HL-60 (cell line): Measurements from ENCODE around the gene JMJD4.

ENCODE experiments used
- CTCF ChIP-seq: IDR thresholded peaks from one replicate; pipeline ENCODE4 v1.5.1; 2011; ENCODE audit warnings: low read length, control low read depth, inconsistent platforms; ENCODE audit not compliant: insufficient read depth
- GABPA ChIP-seq: IDR thresholded peaks from 2 replicates; pipeline ENCODE4 v1.6.1; 2012; ENCODE audit warnings: low read depth
- POLR2AphosphoS5 ChIP-seq: IDR thresholded peaks from 2 replicates; pipeline ENCODE4 v1.6.1; 2012; ENCODE audit warnings: low read depth
- SPI1 ChIP-seq: IDR thresholded peaks from 2 replicates; pipeline ENCODE4 v1.6.1; 2012; ENCODE audit warnings: low read depth, mild to moderate bottlenecking, borderline replicate concordance
- TF ChIP-seq, protein P1 (sequence below): IDR thresholded peaks from 2 replicates; pipeline ENCODE4 v1.6.1; 2012; ENCODE audit warnings: low read depth; ENCODE audit not compliant: insufficient replicate concordance

GRCh38 chr1:227773558-227773957 lies 38.5 kb upstream of the JMJD4 start:
- TF ChIP-seq, protein P1, sequence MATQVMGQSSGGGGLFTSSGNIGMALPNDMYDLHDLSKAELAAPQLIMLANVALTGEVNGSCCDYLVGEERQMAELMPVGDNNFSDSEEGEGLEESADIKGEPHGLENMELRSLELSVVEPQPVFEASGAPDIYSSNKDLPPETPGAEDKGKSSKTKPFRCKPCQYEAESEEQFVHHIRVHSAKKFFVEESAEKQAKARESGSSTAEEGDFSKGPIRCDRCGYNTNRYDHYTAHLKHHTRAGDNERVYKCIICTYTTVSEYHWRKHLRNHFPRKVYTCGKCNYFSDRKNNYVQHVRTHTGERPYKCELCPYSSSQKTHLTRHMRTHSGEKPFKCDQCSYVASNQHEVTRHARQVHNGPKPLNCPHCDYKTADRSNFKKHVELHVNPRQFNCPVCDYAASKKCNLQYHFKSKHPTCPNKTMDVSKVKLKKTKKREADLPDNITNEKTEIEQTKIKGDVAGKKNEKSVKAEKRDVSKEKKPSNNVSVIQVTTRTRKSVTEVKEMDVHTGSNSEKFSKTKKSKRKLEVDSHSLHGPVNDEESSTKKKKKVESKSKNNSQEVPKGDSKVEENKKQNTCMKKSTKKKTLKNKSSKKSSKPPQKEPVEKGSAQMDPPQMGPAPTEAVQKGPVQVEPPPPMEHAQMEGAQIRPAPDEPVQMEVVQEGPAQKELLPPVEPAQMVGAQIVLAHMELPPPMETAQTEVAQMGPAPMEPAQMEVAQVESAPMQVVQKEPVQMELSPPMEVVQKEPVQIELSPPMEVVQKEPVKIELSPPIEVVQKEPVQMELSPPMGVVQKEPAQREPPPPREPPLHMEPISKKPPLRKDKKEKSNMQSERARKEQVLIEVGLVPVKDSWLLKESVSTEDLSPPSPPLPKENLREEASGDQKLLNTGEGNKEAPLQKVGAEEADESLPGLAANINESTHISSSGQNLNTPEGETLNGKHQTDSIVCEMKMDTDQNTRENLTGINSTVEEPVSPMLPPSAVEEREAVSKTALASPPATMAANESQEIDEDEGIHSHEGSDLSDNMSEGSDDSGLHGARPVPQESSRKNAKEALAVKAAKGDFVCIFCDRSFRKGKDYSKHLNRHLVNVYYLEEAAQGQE, result no peak
- TF ChIP-seq CTCF, result no peak
- TF ChIP-seq GABPA, result no peak
- TF ChIP-seq SPI1, result no peak
- TF ChIP-seq POLR2AphosphoS5, result no peak
